Measurements from ENCODE around the gene IGFN1.
"Not testable (repeated sequence)": the region's sequence is repeated elsewhere in the genome, so short reads cannot be mapped to it uniquely, and the experiment has no call there.

DNA sequence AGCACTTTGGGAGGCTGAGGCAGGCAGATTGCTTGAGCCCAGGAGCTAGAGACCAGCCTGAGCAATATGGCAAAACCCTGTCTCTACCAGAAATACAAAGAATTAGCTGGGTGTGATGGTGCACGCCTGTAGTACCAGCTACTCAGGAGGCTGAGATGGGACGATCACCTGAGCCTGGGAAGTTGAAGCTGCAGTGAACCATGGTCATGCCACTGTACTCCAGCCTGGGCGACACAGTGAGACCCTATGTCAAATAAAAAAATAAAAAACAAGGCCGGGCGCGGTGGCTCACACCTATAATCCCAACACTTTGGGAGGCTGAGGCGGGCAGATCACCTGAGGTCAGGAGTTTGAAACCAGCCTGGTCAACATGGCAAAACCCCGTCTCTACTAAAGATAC, 27.6 kb upstream of the IGFN1 start:
- TF ChIP-seq, protein P1, sequence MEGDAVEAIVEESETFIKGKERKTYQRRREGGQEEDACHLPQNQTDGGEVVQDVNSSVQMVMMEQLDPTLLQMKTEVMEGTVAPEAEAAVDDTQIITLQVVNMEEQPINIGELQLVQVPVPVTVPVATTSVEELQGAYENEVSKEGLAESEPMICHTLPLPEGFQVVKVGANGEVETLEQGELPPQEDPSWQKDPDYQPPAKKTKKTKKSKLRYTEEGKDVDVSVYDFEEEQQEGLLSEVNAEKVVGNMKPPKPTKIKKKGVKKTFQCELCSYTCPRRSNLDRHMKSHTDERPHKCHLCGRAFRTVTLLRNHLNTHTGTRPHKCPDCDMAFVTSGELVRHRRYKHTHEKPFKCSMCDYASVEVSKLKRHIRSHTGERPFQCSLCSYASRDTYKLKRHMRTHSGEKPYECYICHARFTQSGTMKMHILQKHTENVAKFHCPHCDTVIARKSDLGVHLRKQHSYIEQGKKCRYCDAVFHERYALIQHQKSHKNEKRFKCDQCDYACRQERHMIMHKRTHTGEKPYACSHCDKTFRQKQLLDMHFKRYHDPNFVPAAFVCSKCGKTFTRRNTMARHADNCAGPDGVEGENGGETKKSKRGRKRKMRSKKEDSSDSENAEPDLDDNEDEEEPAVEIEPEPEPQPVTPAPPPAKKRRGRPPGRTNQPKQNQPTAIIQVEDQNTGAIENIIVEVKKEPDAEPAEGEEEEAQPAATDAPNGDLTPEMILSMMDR (IDR thresholded peaks at IDR 0.05), result not testable (repeated sequence)
- TF ChIP-seq POLR2AphosphoS5 (IDR thresholded peaks at IDR 0.05), result not testable (repeated sequence)
